Measurements from ENCODE around the gene NCKAP1.

Gene NCKAP1

GRCh38 chr2:183026424-183026823 is 11.8 kb downstream of the NCKAP1 start:
- no peak overlapping the region for H3K27ac Mint-ChIP-seq
- no peak for TF ChIP-seq CTCF (IDR thresholded peaks at IDR 0.05)
- peaks cover 33% of the 10 kb centered on the region for H3K36me3 Mint-ChIP-seq (ENCODE audit: low read depth)
- DNase-seq: no peak
- peaks cover 17% of the 10 kb centered on the region for H3K4me1 Mint-ChIP-seq
- peaks cover 6% of the 10 kb centered on the region for H3K9me3 Mint-ChIP-seq
- peaks cover 1% of the 10 kb centered on the region for H3K27me3 Mint-ChIP-seq (ENCODE audit: low read depth, poor library complexity)
- no peak overlapping the region for H3K4me3 Mint-ChIP-seq

- Mint-ChIP-seq H3K4me1 (peaks cover 17% of the 10 kb centered on the region), H3K9me3 (peaks cover 8% of the 10 kb centered on the region), H3K27ac (peak overlapping the region; percentile 68), H3K36me3 (ENCODE audit: low read depth) (peaks cover 37% of the 10 kb centered on the region), H3K27me3 (ENCODE audit: low read depth, poor library complexity) (peaks cover 2% of the 10 kb centered on the region), H3K4me3 (no peak overlapping the region)
- TF ChIP-seq CTCF (IDR thresholded peaks at IDR 0.05): no peak
- no peak for DNase-seq
Measured at GRCh38 chr2:183025993-183026392, 12.3 kb downstream of the NCKAP1 start.

- Mint-ChIP-seq H3K36me3 (ENCODE audit: low read depth) (peaks cover 50% of the 10 kb centered on the region), H3K4me1 (peaks cover 15% of the 10 kb centered on the region), H3K4me3 (no peak overlapping the region)
Measured at GRCh38 chr2:183024339-183025095, 13.7 kb downstream of the NCKAP1 start.

GRCh38 chr2:183022711-183023110 is 15.5 kb downstream of the NCKAP1 start:
- TF ChIP-seq CTCF (IDR thresholded peaks at IDR 0.05): no peak
- no peak overlapping the region for H3K27ac Mint-ChIP-seq
- H3K4me1 Mint-ChIP-seq: peaks cover 10% of the 10 kb centered on the region
- H3K27me3 Mint-ChIP-seq (ENCODE audit: low read depth, poor library complexity): peaks cover 2% of the 10 kb centered on the region
- DNase-seq: no peak
- H3K9me3 Mint-ChIP-seq: peaks cover 12% of the 10 kb centered on the region
- no peak overlapping the region for H3K4me3 Mint-ChIP-seq
- H3K36me3 Mint-ChIP-seq (ENCODE audit: low read depth): peaks cover 61% of the 10 kb centered on the region

More at GRCh38 chr2:183024339-183025095, 13.7 kb downstream of the NCKAP1 start:
- Mint-ChIP-seq H3K27ac (peak overlapping the region; percentile 84), H3K27me3 (ENCODE audit: low read depth, poor library complexity) (peaks cover 2% of the 10 kb centered on the region), H3K9me3 (peaks cover 11% of the 10 kb centered on the region)
- TF ChIP-seq CTCF (IDR thresholded peaks at IDR 0.05): no peak
- no peak for DNase-seq

GRCh38 chr2:183021613-183022012 is 16.6 kb downstream of the NCKAP1 start:
- no peak for TF ChIP-seq CTCF (IDR thresholded peaks at IDR 0.05)
- peaks cover 22% of the 10 kb centered on the region for H3K9me3 Mint-ChIP-seq
- DNase-seq: no peak
- peaks cover 72% of the 10 kb centered on the region for H3K36me3 Mint-ChIP-seq (ENCODE audit: low read depth)
- H3K27me3 Mint-ChIP-seq (ENCODE audit: low read depth, poor library complexity): peaks cover 2% of the 10 kb centered on the region
- peaks cover 10% of the 10 kb centered on the region for H3K4me1 Mint-ChIP-seq
- no peak overlapping the region for H3K4me3 Mint-ChIP-seq
- no peak overlapping the region for H3K27ac Mint-ChIP-seq
